Esophagus muscularis mucosa (tissue), 4 donors: ENCODE measurements around the gene PARK7. TPM values are rescaled to one million over a fixed set of nuclear protein-coding genes. Genes with fewer than 3 reads are reported as not detected.

Experiments used
- DNase-seq: peaks from one replicate; pipeline ENCODE4 v3.0.0-alpha.2; 2017; ENCODE audit errors: extremely low spot score
- H3K27ac ChIP-seq, 4 donors: fragments of 200-600 bp; sonication (generic); replicated peaks in 1 of 4; 1 replicate in 3 of 4; 2 replicates in 1 of 4; pipeline ENCODE4 v1.5.1; 2016 to 2019; ENCODE audit warnings: mild to moderate bottlenecking in 1 of 4
- H3K27me3 ChIP-seq, 4 donors: fragments of 200-600 bp; sonication (generic); one replicate each; pipeline versions ENCODE4 v1.5.1 to v1.6.0; 2016 to 2019
- H3K36me3 ChIP-seq, 4 donors: fragments of 200-600 bp; sonication (generic); one replicate each; pipeline ENCODE4 v1.5.1; 2016 to 2019
- H3K4me1 ChIP-seq, 4 donors: fragments of 200-600 bp; sonication (generic); one replicate each; pipeline ENCODE4 v1.5.1; 2016 to 2019
- H3K4me3 ChIP-seq, 4 donors: fragments of 200-600 bp; sonication (generic); 1 replicate in 2 of 4; 2 replicates in 2 of 4; pipeline ENCODE4 v1.5.1; 2016 to 2019; ENCODE audit warnings: mild to moderate bottlenecking in 4 of 4, moderate library complexity in 1 of 4
- H3K9me3 ChIP-seq, 4 donors: fragments of 200-600 bp; sonication (generic); 1 replicate in 3 of 4; 2 replicates in 1 of 4; pipeline ENCODE4 v1.5.1; 2016 to 2019
- CTCF ChIP-seq, 3 experiments: fragments of 200-600 bp in 2 of 3; fragments of 450-650 bp in 1 of 3; sonication (generic) in 2 of 3; IDR thresholded peaks; one replicate each; pipeline ENCODE4 v1.5.1; 2017 to 2019; ENCODE audit warnings: antibody characterized with exemption in 3 of 3, mild to moderate bottlenecking in 2 of 3, moderate library complexity in 1 of 3
- EP300 ChIP-seq: sonication (generic); formaldehyde crosslinking; IDR thresholded peaks from one replicate; pipeline ENCODE4 v1.6.1; 2017; ENCODE audit warnings: antibody characterized with exemption
- POLR2A ChIP-seq: fragments of 450-650 bp; IDR thresholded peaks from one replicate; pipeline ENCODE4 v1.6.1; 2017; ENCODE audit warnings: antibody characterized with exemption, moderate library complexity, mild to moderate bottlenecking, low read depth
- POLR2AphosphoS5 ChIP-seq, 2 donors: sonication (generic); formaldehyde crosslinking; IDR thresholded peaks; one replicate each; pipeline ENCODE4 v1.6.1; 2017; ENCODE audit warnings: antibody characterized with exemption in 2 of 2
- WGBS: methylation state at CpG from one replicate; pipeline ENCODE4 v1.1.5; 2018; 5-methylcytosine and 5-hydroxymethylcytosine counted together
- intact Hi-C: fragments of 100-400 bp; cut with DNase I; formaldehyde crosslinking; loops from one replicate; pipeline ENCODE4 v1.15.1; 2023
- total RNA-seq, 4 donors: library from RNA; depleted of rRNA; stranded (reverse); fragments of >200 nt; gene quantifications; one replicate each; pipeline versions ENCODE4 v1.1.0 to v1.2.1, GENCODE V29; 2016

PARK7 gene
- total RNA-seq, 4 donors from 2014 or later, result 201 to 229 (median 212) TPM

- TF ChIP-seq EP300 (no peak), POLR2A (peak; percentile 29), CTCF (IDR thresholded peaks at IDR 0.05) (peak in 1 of 3 experiments; percentile 4), POLR2AphosphoS5 (IDR thresholded peaks at IDR 0.05) (peak; percentile 91 to 95)
- 1% methylated on average over 44 of the region's 65 CpGs for WGBS
- peak; percentile 98 for DNase-seq
- Histone ChIP-seq H3K4me3 (peak overlapping the region; percentile 69 to 75 (median 72)), H3K27ac (peak overlapping the region; percentile 86 to 92 (median 90)), H3K9me3 (no peaks in the 10 kb centered on the region), H3K36me3 (no peaks in the 10 kb centered on the region), H3K4me1 (peaks cover 4 to 13% (median 12%) of the 10 kb centered on the region in 4 donors), H3K27me3 (no peaks in the 10 kb centered on the region)
- intact Hi-C loops, result no loop called here
These were observed 7.5 kb upstream of the PARK7 start for GRCh38 chr1:7953850-7954609.

GRCh38 chr1:7954683-7955082, 6.8 kb upstream of the PARK7 start:
- intact Hi-C loops, result no loop called here
- Histone ChIP-seq H3K9me3 (no peaks in the 10 kb centered on the region), H3K27me3 (no peaks in the 10 kb centered on the region), H3K4me1 (peaks cover 4 to 13% (median 12%) of the 10 kb centered on the region in 4 donors), H3K27ac (peak overlapping the region; percentile 86 to 92 (median 90)), H3K4me3 (peak overlapping the region; percentile 69 to 75 (median 72)), H3K36me3 (no peaks in the 10 kb centered on the region)
- TF ChIP-seq POLR2A (no peak), POLR2AphosphoS5 (IDR thresholded peaks at IDR 0.05) (no peak), EP300 (no peak), CTCF (IDR thresholded peaks at IDR 0.05) (no peak)
- WGBS, result 75% methylated on average over 7 of the region's 7 CpGs
- no peak for DNase-seq

GRCh38 chr1:7956218-7957032, 5.1 kb upstream of the PARK7 start:
- H3K36me3 ChIP-seq, result no peaks in the 10 kb centered on the region
- 81% methylated on average over 6 of the region's 10 CpGs for WGBS
- intact Hi-C loops, result no loop called here

GRCh38 chr1:7960165-7960564, 1.3 kb upstream of the PARK7 start:
- intact Hi-C loops, result loop anchor here (10.0 kb wide), 1 partner anchor 895 kb away; no protein-coding TSS in a partner anchor
- H3K4me1 ChIP-seq, result peaks cover 26 to 44% (median 38%) of the 10 kb centered on the region in 4 donors
- no peaks in the 10 kb centered on the region for H3K27me3 ChIP-seq
- TF ChIP-seq CTCF (IDR thresholded peaks at IDR 0.05) (no peak), POLR2AphosphoS5 (IDR thresholded peaks at IDR 0.05) (no peak), POLR2A (no peak), EP300 (no peak)
- DNase-seq, result no peak
- H3K27ac ChIP-seq, result peak overlapping the region; percentile 92 to 97 (median 95)
- 93% methylated on average over 2 of the region's 2 CpGs for WGBS
- no peak overlapping the region for H3K4me3 ChIP-seq
- no peaks in the 10 kb centered on the region for H3K9me3 ChIP-seq
- peaks cover 6 to 24% (median 20%) of the 10 kb centered on the region in 4 donors for H3K36me3 ChIP-seq

More at GRCh38 chr1:7956218-7957032, 5.1 kb upstream of the PARK7 start:
- no peaks in the 10 kb centered on the region for H3K9me3 ChIP-seq
- no peak for DNase-seq
- no peak overlapping the region for H3K27ac ChIP-seq
- TF ChIP-seq EP300, result no peak
- no peak for TF ChIP-seq POLR2A
- no peak for TF ChIP-seq POLR2AphosphoS5 (IDR thresholded peaks at IDR 0.05)
- no peak for TF ChIP-seq CTCF (IDR thresholded peaks at IDR 0.05)
- H3K4me1 ChIP-seq, result peaks cover 12 to 25% (median 21%) of the 10 kb centered on the region in 4 donors
- no peaks in the 10 kb centered on the region for H3K27me3 ChIP-seq
- H3K4me3 ChIP-seq, result no peak overlapping the region
